ENCODE results near the gene TMEM169. TPM values are rescaled to one million over a fixed set of nuclear protein-coding genes. Genes with fewer than 3 reads are reported as not detected.

TMEM169 gene
- total and polyA plus RNA-seq, 10 of the 15 experiments (the other 5 are each of a cell fraction or from before 2014, with no cell fraction given): 0.23 to 3.2 (median 2.3) TPM

- Histone ChIP-seq H3K79me2 (ENCODE audit: control insufficient read depth, insufficient read depth, low read length) (no peaks in the 10 kb centered on the region), H3K4me1 (ENCODE audit: control insufficient read depth, insufficient read depth, low read length) (peaks cover 10% of the 10 kb centered on the region), H3K36me3 (ENCODE audit: control insufficient read depth in 2 of 2, insufficient read depth in 2 of 2, low read length in 1 of 2) (peaks cover 0 to 2% of the 10 kb centered on the region in 2 experiments; a peak in 3 of 4 replicates), H3K27me3 (replicated peaks in 1 of 2; ENCODE audit: control insufficient read depth in 2 of 2, insufficient read depth in 2 of 2, low read length in 1 of 2) (no peaks in the 10 kb centered on the region), H3K9ac (ENCODE audit: control insufficient read depth, insufficient read depth, low read length) (no peak overlapping the region), H3K27ac (ENCODE audit: control insufficient read depth, insufficient read depth) (no peak overlapping the region), H3K9me3 (replicated peaks; ENCODE audit: control insufficient read depth, insufficient read depth, low read length) (no peaks in the 10 kb centered on the region), H4K20me1 (ENCODE audit: control insufficient read depth, insufficient read depth) (no peaks in the 10 kb centered on the region), H2AFZ (ENCODE audit: control insufficient read depth, low read depth, low read length) (no peak overlapping the region), H3K4me3 (no peak overlapping the region), H3K4me2 (ENCODE audit: control insufficient read depth, insufficient read depth) (no peak overlapping the region)
- ChIA-PET RAD21 (ENCODE audit: unreplicated experiment) (interaction anchor here (0.6 to 0.8 kb wide), 3 partner anchors 14 to 55 kb away, joined by 3 to 7 read pairs (median 3); no protein-coding TSS in a partner anchor), CTCF (interaction anchor here (0.6 to 8.1 kb wide), 6 partner anchors 10 to 93 kb away, joined by 3 to 57 read pairs (median 4); no protein-coding TSS in a partner anchor), SMC1A (ENCODE audit: uncharacterized antibody, unreplicated experiment) (interaction anchor here (0.6 to 0.8 kb wide), 3 partner anchors 15 to 334 kb away, joined by 3 read pairs; no protein-coding TSS in a partner anchor), POLR2A (interaction anchor here (0.6 kb wide), 1 partner anchor 753 kb away, joined by 3 read pairs; no protein-coding TSS in a partner anchor)
- 50% methylated on average over 2 of the region's 2 CpGs for WGBS (ENCODE audit: insufficient coverage, insufficient replicate concordance, low lambda C conversion rate, missing lambda C conversion rate)
- BruUV-seq (replicated peaks): no TSS peak
- DNase-seq (ENCODE audit: low read depth, low spot score) (no peak), ATAC-seq (no peak), FAIRE-seq (no peak)
- in situ Hi-C loops (cut with MboI): no loop called here
- intact Hi-C loops (cut with micrococcal nuclease; ENCODE audit: unreplicated experiment): no loop called here
- no peak for TF ChIP-seq ETV6 (conservative IDR thresholded peaks at IDR 0.05 in 1 of 2, IDR thresholded peaks at IDR 0.05 in 1 of 2; ENCODE audit: borderline replicate concordance in 1 of 2, low read depth in 1 of 2)
- TF ChIP-seq BHLHE40 (IDR thresholded peaks at IDR 0.05; ENCODE audit: borderline replicate concordance in 1 of 2, low read depth in 2 of 2, low read length in 1 of 2): no peak
- no peak for TF ChIP-seq SP1 (IDR thresholded peaks at IDR 0.05; ENCODE audit: low read depth, low read length)
- TF ChIP-seq FOXK2 (IDR thresholded peaks at IDR 0.05): no peak
- no peak for TF ChIP-seq NR2F1 (conservative IDR thresholded peaks at IDR 0.05)
- TF ChIP-seq CEBPB (IDR thresholded peaks at IDR 0.05; ENCODE audit: borderline replicate concordance in 1 of 2, low read depth in 2 of 2, low read length in 2 of 2): no peak
- no peak for TF ChIP-seq TAF1 (IDR thresholded peaks at IDR 0.05; ENCODE audit: borderline replicate concordance, low read depth, low read length)
- TF ChIP-seq SREBF2 (IDR thresholded peaks at IDR 0.05; ENCODE audit: low read length): no peak
- TF ChIP-seq NFYA (IDR thresholded peaks at IDR 0.05; ENCODE audit: borderline replicate concordance, low read depth, low read length): no peak
- no peak for TF ChIP-seq CTCF (IDR thresholded peaks at IDR 0.05 in 2 of 3, conservative IDR thresholded peaks at IDR 0.05 in 1 of 3; ENCODE audit: control insufficient read depth in 2 of 3, extremely low read depth in 1 of 3, insufficient read depth in 1 of 3, low read depth in 3 of 3, low read length in 3 of 3)
- no peak for TF ChIP-seq CBX5 (IDR thresholded peaks at IDR 0.05; ENCODE audit: low read depth)
- TF ChIP-seq TCF7 (IDR thresholded peaks at IDR 0.05; ENCODE audit: borderline replicate concordance): no peak
- no peak for TF ChIP-seq SPI1 (IDR thresholded peaks at IDR 0.05; ENCODE audit: borderline replicate concordance, insufficient read depth, low read depth, low read length)
- no peak for TF ChIP-seq NR2C2 (IDR thresholded peaks at IDR 0.05; ENCODE audit: borderline replicate concordance, control insufficient read depth, insufficient read length, low read depth)
- no peak for TF ChIP-seq E4F1 (IDR thresholded peaks at IDR 0.05; ENCODE audit: borderline replicate concordance, partially characterized antibody)
- no peak for TF ChIP-seq POLR2AphosphoS2 (IDR thresholded peaks at IDR 0.05; ENCODE audit: low read depth, low read length)
- no peak for TF ChIP-seq RCOR1 (conservative IDR thresholded peaks at IDR 0.05; ENCODE audit: low read depth, low read length)
- no peak for TF ChIP-seq DPF2 (IDR thresholded peaks at IDR 0.05)
Measured at GRCh38 chr2:216047397-216047796, 34.3 kb upstream of the TMEM169 start.
